ENCODE measurements around the gene MAP3K14.

GRCh38 chr17:45353043-45353442, 36.2 kb upstream of the MAP3K14 start:
- no peak for TF ChIP-seq EZH2 (optimal IDR thresholded peaks at IDR 0.05; ENCODE audit: low read depth, low read length)
- TF ChIP-seq EZH2phosphoT487 (IDR thresholded peaks at IDR 0.05; ENCODE audit: low read length): no peak

Data from MM.1S (cell line).